ENCODE data around the gene FBXO34.
"Not testable (repeated sequence)": the region's sequence is repeated elsewhere in the genome, so short reads cannot be mapped to it uniquely, and the experiment has no call there.

The FBXO34 gene

GRCh38 chr14:55312379-55313030, 41.3 kb downstream of the FBXO34 start:
- not testable (repeated sequence) for DNase-seq

DNA sequence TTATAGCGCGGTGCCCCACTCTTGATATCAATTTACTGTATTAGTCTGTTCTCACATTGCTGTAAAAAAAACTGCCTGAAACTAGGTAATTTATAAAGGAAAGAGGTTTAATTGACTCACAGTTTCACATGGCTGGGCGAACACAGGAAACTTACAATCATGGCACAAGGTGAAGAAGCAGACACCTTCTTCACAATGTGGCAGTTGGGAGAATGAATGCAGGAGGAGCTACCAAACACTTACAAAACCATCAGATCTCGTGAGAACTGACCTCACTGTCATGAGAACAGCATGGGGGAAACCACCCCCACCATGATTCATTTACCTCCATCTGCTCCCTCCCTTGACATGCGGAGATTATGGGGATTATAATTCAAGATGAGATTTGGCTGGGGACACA, 42.3 kb downstream of the FBXO34 start:
- DNase-seq = no peak

DNA sequence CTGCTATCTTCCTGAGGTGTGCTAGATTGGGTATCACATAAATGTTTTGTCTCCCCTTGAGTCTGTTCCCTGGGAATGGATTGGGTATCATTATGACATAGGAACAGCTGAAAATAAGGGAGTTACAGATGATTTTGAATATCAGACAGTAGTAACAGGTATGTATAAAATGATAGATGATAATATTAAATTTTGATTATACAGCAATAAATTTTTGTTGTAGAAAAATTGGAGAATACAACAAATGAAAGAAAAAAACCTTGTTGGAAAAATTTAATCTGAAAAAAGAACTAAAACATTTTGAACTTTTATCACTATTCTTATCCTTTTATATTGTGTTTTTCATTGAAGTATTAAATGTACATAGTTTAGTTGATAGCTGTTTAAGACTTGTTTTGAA, 43.2 kb downstream of the FBXO34 start:
- DNase-seq = no peak

DNA sequence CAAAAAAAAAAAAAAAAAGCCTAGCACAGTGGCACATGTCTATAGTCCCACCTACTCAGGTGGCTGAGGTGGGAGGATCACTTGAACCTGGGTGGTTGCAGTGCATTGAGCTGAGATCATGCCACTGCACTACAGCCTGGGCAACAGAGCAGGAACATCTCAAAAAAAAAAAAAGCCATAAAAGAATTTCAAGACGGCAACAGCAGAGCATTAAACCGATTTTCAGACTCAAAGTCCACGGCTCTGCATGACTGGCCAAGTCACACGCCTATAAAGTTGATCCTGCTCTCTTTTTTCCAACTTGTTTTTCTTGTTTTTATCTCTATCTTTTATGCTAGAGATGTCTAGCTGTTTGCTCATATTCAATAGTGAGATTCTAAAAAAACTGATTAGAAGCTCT, 45.3 kb downstream of the FBXO34 start:
- DNase-seq = no peak

DNA sequence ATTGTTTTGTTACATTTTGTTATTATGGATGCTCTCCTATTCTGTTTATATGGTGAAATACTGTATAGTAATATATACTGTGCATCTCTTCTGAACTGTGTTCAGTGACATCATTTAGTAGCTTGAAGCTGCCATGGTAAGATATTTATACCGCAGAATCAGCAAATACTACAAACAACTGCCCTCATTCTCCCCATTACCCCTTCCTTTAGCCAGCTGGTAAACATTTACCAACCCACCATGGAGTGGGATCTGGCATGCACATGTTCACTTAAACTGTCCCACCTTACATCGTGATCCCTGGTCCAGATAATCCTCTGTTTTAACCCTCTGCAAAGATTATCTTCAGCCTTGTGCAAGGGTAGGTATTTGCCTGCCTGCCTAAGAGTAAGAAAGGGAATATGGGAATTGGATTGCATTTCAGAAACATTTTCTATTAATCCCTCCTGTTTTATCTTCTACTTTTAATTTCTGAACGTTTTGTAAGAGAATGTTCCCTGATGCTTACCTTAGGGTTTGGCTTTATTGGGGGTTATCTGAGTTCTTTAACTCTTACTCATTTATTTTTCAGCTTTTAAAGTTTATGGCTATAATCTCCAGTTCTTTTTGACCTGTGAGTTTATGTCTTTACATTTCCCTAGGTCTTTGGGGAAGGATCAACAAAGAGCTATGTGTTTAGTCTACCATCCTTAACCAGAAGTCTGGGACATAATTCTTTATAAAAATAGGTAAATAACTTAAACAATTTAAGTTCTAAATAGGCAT, 46.5 kb downstream of the FBXO34 start:
- DNase-seq = no peak

DNA sequence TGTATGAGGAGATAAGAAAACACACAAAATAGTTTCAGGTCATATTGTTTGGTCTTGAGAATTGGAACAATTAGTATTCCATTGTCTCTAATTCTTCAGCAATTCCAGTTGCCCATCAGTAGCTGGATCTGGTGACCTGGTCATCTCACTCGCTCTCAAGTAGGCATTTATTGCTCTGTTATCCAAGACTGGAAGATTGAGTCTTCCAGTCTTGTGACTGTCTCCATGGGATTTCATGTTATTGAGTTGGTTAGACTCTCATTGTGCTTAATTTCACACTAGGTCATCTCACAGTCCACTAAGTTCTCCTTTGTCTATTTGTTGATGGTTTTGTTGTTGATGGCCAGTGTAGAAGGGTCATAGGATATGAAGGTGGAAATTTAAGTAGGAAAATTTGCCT, 47.5 kb downstream of the FBXO34 start:
- DNase-seq = no peak

GRCh38 chr14:55323910-55324309, 52.7 kb downstream of the FBXO34 start:
- DNase-seq = no peak

GRCh38 chr14:55324812-55325211, 53.6 kb downstream of the FBXO34 start:
- no peak for DNase-seq

- no peak for DNase-seq
Observed at GRCh38 chr14:55327179-55327578, 56.0 kb downstream of the FBXO34 start.

GRCh38 chr14:55328317-55328716, 57.1 kb downstream of the FBXO34 start:
- DNase-seq = no peak

- no peak for DNase-seq
Observed at GRCh38 chr14:55329999-55330710, 58.9 kb downstream of the FBXO34 start.

DNA sequence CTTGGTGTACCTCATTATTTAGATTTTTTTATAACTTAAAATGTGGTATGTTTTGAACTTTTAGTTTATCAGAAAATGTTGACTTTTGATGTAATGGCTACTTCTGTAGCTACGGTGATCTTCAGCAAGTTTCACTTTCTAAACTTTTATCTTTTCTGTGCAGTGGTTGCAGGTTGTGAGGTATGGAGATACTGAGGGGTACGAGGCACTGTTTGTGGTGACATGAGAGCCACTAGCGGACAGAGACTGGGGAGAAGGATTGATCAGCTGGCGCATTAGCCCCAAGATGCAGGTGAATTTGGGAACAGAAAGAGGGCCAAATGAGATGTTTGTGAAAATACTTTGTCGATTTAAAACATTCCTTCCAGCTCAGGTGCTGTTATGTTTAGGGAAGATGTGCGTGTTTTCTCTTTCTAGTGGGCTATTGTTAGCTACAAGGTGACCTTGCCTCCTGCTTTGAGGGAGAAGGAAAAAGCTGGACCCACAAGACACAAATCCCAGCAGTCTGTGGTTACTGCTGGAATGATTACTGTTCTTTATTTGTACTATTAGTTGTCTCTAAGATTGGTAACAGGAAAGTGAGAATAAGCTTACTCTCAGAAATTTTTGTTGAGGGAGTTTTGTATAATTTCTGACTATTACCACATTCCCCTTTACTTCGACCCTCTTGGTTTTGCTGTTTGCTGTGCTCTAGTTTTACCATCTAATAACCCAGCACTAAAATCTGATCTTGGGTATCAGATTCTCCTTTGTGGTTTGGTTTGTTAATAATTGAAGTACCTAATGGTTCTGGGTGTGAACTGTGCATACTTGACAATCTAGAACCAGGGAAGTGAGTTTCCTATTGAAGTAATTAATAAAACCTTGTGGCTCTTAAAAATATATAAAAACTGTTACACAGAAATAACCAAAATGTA, 61.7 kb downstream of the FBXO34 start:
- DNase-seq = no peak

GRCh38 chr14:55333711-55334485, 62.7 kb downstream of the FBXO34 start:
- DNase-seq = no peak

- DNase-seq = no peak
Observed at GRCh38 chr14:55336162-55336561, 64.9 kb downstream of the FBXO34 start.

GRCh38 chr14:55336691-55337090, 65.5 kb downstream of the FBXO34 start:
- no peak for DNase-seq

DNA sequence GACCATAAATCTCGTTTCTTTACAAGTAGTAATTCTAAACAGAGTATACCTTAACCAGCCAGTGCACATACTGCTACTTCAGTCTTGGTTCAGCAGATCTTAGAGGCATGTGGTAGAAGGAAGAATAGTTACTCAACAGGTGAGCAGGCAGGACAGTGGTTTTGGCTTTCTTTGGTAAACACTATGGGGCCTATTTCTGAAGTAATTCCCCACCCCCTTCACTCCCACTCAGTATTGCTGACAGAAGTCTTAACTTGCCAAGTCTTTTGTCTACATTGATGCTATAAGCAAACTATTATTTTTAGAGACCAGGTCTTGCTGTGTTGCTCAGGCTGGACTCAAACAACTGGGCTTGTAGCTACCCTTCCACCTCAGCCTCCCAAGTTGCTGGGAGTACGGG, 68.5 kb downstream of the FBXO34 start:
- DNase-seq = no peak

DNA sequence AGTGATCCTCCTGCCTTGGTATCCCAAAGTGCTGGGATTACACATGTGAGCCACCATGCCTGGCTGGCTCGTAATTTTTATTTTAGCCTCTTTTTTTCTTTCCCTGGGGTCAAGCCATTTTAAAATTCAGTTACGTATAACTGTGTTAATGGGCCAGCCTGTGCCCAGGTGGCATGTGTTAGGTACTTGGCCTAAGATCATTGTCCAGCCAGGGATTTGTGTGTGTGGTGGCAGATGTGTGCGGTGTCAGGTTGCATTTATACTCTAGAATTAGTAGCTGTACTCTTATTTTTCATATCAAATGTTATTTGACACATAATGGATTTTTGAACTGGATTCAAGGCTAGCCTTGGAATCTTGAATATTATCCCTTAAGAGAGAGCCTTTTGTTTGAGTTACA, 69.3 kb downstream of the FBXO34 start:
- DNase-seq = no peak

DNA sequence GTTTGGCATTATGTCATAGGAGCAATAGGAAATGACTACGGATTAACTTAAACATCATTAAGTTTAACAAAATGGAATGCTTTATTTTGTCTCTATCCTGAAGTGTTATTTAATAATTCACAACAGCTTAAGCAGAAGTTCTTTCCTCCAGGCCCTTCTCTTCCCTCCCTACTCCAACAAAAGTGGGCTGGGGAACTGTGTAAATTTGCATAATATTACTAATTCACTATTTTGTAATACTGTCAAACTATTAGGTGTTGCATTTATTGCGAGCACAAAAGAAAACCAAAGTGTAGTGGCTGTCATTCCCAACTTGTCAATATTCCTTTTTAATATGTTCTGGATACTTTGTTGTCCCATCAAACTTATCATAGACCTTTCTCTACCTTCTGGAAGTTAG, 70.6 kb downstream of the FBXO34 start:
- DNase-seq = no peak

- not testable (repeated sequence) for DNase-seq
Observed at GRCh38 chr14:55344582-55345163, 73.5 kb downstream of the FBXO34 start.

DNA sequence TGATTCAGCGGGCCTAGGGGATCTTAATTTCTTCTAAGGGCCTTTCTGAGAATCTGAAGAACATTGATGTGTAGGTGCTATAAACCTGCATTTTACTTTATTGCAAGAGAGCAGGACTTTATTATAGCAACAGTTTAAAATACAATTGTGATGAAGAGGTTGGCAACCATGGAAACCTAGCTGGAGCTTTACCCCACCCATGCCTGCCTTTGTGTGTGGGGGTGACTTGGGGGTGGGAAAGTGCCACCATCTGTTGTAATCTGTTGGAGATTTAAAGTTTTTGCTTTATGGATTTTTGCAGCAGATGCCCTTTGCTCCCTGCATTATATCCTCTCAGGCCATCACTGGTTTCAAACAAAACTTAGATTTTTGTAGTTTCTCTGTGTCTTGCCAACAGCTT, 75.8 kb downstream of the FBXO34 start:
- DNase-seq = no peak

DNA sequence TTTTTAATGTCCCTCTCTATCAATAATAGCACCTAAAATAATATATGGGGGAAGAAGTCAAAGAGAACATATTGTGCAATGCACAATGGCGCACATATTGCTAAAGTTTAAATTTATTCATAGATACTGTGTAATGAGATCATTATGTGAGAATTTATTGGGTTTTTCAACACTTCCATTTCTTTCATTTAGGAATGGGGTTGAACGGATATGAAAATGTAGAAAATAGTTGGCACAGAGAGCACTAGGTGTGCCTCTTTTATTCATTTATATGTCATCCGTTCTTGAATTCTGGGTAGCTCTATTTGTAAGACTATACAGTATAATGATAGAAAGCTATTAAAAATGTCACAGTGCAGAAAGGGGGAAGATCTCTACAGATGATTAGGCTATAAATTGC, 76.5 kb downstream of the FBXO34 start:
- no peak for DNase-seq

Data from GDM1 (cell line).